SH-SY5Y (cell line): ENCODE results near the gene NKAIN2.

ENCODE experiments used
- GATA2 ChIP-seq: IDR thresholded peaks from 2 replicates; pipeline ENCODE4 v1.6.1; 2011; ENCODE audit warnings: mild to moderate bottlenecking, low read depth, low read length
- GATA3 ChIP-seq: IDR thresholded peaks from 2 replicates; pipeline ENCODE4 v1.6.1; 2011; ENCODE audit warnings: low read depth, mild to moderate bottlenecking, low read length, moderate library complexity

Gene NKAIN2

DNA sequence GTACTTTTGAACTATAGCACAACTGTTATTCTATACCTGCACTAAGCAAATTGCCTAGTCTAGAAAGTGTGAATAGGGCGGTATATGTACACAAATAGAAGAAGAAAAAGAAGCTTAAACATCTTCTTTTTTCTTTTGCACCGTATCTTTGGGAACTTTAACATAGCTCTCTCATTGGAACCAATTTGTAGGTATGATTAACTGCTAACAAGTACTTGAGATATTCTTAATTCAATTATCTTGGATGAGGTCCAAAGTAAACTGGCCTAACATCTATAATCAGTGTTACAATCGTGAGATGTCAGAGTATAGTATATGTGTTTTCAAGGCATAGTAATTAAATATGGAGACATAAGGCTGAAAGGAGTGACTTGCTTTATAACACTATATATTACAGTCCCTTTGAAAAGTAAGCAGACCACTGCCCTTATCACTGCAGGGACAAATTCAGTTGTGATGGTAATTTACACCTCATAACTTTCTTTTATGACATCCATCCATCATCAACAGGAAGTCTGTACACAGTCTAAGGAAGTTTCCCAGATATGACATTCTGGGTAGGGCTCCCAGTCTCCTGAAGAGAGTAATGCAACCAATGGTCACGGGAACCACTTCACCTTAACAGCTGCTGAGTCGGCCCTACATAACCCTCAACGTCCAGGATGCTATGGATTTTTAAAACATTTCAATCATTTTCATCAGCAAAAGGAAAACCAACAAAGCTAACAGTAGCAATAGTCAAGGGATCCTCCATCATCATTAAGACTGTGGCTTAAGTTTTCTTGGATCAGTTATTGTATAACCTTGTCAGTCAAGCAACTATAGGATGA is 37.6 kb downstream of the NKAIN2 start:
- TF ChIP-seq GATA2 (no peak), GATA3 (no peak)

DNA sequence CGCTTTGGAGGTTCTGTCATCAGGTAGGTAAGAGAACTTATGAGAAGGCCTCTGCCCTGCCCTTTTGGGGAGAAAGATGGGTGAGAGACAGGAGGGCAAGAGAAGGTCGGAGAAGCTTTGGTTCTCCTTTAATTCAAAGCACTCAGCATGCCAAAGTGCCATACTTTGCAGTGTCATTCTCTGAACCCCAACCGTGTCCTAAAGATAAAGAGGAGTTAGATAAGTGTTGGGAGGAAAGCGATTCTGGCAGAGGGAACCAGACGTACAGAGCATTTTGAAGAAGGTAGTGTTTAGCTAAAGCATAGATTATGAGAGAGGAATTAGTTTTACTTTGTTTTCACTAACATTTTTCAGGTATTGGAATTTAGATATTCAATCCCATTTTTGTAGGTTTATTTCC is 40.3 kb downstream of the NKAIN2 start:
- TF ChIP-seq GATA2, result no peak
- no peak for TF ChIP-seq GATA3

DNA sequence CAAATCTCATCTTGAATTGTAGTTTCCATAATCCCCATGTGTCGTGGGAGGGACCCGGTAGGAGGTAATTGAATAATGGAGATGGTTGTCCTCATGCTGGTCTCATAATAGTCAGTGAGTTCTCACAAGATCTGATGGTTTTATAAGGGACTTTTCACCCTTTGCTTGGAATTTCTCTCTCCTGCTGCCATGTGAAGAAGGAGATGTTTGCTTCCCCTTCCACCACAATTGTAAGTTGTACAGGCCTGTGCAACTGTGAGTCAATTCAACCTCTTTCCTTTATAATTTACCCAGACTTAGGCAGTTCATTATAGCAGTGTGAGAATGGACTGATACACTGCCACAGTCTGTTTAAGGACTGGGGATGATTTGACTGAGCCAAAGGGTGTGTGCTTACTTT is 44.7 kb downstream of the NKAIN2 start:
- TF ChIP-seq GATA2 (no peak), GATA3 (no peak)

DNA sequence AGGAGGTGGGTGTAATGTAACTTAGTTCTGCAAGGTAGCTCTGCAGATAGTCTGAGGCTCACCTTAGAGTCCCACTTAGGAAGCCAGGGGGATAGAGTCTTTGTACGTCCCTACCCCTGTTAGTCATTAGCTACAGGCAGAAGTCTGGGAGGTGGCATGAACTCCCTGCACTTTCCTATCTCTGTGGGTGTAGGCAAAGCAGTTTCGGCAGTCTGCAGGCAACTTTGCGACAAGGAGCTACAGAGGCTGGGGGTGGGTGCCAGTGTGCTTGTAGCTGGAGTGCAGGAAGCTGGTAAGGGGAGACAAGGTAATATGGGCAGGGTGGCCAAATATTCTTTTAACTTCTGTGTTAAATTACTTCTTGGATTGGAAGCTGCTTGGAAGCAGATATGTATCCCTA is 45.7 kb downstream of the NKAIN2 start:
- TF ChIP-seq GATA3 (no peak), GATA2 (no peak)

DNA sequence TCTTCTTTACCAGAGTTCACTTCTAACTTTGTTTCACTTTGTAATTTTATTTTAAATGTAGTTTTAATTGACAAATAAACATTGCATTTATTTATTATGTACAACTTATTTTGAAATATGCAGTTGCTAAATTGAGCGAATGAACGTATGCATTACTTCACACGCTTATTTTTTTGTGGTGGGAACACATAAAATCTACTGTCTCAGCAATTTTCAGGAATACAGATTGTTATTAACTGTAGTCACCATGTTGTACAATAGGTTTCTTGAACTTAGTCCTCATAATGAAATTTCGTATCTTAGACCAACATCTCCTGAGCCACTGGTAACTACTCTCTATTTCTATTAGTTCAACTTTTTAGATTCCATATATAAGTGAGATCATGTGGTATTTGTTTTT is 46.9 kb downstream of the NKAIN2 start:
- TF ChIP-seq GATA2 (no peak), GATA3 (no peak)

DNA sequence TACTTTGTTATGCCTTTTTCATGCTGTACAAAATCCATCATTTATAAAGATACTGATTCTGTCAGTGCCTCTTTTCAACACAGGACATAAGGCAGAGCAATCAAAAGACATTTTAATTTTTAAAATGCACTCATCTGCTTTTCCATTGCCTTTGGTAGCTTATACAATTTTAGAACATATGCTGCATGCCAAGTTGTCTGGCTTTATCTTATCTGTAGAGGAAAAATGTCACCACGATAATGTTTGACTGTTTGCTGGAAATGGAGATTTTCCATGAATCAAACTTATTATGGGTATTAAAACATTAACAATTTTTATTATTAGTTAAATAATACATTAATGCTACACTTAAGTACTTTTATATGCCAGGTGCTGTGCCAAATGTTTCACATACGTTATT is 50.5 kb downstream of the NKAIN2 start:
- TF ChIP-seq GATA3 (no peak), GATA2 (no peak)

DNA sequence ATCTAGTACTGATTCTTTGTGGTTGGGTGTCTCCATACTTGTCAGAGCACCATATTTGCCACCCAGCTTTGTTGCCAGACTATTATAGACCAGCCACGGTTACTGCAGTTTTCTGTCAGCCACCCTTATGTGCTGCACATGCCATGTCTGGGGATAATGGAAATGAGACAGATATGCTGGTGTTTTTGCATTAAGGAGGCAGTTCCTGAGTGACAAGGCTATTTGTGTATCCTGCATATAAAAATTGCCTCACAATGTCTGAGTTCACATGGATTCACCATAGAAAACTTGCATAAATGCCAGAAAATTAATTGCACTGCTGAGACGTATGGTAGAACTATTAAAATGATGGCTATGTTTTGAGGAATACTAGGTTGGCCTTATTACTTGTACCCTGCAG is 51.8 kb downstream of the NKAIN2 start:
- no peak for TF ChIP-seq GATA3
- TF ChIP-seq GATA2, result no peak

DNA sequence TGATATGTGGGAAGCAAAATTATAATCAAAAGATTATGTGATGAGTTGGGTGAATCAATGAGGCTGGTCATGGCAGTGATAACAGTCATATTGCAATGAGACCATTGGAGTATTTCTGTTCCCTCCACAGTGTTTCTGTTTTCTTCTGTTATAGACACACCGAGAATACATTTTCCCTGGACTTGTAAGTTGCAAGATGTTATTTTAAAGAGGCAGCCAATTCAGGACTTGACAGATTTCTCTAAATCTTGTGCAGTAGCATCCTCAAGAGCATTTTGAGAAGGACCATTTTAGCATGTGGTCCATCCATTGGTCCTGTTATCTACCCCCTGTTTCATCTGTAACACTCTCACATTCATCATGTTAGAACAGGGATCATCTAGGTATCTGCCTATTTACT is 55.6 kb downstream of the NKAIN2 start:
- TF ChIP-seq GATA2 (no peak), GATA3 (no peak)

DNA sequence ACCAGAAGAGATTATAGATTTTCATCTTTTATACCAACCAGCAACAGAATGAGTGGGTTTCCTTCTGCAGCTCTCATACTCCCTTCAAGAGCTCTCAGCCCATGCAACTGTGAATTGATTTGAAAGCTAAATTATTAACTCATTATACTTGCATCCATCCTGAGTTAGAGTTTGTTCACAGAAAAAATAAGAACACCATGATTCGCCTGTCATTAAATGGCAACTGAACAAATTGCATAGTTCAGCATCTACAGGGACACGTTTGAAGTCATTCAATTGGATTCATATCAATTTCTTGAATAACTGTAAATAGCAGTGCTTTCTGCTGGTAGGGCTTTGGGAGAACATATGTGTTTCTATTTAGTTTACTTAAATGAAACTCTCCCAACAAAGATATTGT is 65.7 kb downstream of the NKAIN2 start:
- TF ChIP-seq GATA2 (no peak), GATA3 (no peak)

DNA sequence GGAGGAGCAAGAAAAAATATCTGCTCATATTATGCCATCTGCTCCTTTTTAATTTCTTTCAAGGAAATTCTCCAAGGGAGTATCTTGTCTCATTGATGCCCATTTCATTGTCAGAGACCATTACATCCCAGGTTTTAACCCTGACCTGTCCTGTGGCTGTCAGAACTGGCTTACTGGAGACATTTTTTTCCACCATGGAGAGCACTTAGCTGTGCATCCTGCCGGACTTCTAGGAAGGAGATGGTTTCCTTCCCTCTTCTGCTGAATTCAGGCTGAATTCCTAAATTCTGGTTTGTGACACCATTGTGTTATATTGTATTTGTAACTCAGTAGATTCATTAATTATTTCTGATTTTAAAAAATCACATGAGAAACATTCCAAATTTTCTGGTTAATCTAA is 70.3 kb downstream of the NKAIN2 start:
- TF ChIP-seq GATA2, result no peak
- no peak for TF ChIP-seq GATA3

DNA sequence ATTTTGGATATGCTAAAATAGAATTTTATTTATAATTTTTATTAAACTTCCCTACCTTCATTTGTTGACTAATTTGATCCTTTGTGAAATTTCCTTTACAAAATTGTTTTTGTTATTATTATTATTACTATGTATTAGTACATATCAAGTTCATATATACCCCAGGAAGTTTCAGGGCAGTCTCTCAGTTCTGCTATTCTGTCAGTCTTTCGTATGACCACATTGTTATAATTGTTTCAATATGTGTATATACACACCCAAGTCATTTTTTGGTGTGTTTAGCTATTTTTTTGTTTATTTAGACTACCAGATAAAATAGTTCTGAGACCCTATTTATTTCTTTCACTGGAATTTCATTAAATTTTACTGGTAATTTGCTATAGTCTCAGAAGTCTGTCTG is 72.1 kb downstream of the NKAIN2 start:
- TF ChIP-seq GATA2 (no peak), GATA3 (no peak)

DNA sequence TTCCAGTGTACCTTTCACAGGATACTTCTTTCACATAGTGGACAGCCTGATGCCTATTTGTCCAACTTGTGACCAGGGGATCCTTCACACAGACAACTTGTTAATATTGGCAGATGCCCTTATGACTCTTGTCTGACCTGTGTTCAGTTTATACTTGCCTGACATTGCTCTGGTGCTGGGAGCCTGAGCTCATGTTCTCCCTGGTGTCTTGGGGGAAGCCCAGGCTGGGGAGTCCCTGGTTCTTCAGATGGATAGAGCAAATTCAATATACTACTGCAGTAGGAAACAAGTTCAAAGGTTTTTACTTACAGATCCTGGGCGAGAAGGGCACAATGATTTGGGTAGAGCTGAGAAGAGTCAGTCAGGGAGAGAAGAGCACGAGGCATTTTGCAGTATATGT is 76.1 kb downstream of the NKAIN2 start:
- TF ChIP-seq GATA2 (no peak), GATA3 (no peak)

DNA sequence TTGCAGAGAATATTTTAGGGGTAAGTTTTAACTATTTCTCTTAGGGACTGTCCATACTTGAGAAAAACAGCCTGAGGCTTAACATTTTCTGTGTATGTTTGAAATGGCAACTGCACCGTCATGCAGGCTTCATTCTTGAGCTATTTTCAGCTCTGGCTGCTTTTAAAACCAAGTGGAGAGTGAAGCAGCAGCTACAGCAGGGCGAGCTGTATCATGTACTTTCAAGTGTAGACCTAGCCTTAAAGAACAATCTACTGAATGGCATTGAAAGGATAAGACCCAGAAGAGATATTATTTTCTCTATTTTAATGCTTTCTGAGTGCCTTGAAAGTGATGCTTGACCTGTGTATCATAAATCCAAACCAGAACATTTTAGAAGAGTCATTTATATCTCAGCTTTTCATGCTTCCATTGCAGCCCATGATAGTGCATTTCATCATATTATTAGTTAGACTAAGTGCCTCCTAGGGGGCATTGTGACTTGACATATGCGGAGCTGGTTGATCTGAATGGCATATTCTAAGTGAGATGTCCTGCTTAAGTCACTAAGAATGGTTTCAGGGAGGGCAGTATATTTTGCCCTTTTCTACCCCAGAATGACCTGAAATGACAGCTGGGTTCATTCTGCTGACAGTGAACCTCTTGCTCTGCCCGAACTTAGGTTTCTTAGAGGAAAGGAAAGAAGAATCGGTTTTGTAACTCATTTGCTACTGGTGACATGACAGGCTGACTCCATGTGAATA is 85.3 kb downstream of the NKAIN2 start:
- TF ChIP-seq GATA2 (no peak), GATA3 (no peak)

DNA sequence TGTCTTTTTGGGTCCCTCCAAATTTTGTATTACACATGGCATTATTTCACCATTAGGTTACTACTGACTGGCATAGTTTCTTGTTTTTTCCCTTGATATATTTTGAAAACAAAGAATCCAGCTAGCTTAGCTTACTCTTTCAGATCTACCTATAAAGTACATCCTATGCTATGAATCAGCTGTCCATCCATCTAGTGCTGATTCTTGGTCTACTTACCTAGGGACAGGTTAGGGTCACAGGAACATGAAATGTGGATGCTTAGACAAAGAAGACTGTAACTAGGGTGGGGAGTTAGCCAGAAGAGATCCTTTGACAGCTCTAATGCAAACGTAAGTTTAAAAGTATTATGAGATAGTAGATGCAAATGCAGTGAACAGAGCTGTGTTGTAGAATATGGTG is 91.7 kb downstream of the NKAIN2 start:
- TF ChIP-seq GATA3, result no peak
- no peak for TF ChIP-seq GATA2

DNA sequence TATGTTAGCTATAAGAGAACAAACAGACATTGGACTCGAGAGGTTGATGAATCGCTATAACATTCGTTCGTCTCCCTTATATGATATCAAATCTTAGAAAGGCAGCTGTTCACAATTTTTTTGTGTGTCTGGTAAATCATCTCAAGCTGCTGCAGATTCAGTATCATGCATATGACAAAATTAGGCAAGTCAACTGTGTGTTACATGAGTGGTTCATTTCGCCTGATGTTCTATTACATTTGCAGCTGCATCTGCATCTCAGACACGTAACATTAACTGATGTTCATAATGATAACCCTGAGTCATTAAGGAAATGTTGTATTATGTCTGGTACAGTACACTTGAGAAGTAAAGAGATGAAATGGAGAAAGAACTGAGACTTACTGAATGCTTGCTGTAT is 92.1 kb downstream of the NKAIN2 start:
- no peak for TF ChIP-seq GATA2

DNA sequence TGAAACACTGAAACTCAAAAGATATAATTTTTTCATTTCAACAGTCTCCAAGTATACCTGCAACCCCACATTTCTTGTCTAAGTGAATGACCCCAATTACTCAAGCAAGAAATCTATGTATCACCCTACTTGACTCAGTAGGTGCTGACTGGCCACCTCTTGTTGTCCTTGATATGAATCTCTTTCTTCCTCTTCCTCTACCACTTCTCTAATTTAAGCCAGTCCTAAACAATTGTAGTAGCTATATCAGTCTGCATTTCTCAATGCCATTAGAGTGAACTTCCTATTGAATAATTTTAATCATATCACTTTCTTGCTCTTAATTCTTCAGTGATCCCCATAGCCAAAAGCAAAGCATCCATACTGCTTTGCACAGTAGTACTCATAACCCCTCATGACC is 93.2 kb downstream of the NKAIN2 start:
- TF ChIP-seq GATA2, result no peak
- no peak for TF ChIP-seq GATA3
